ENCODE measurements around the gene LCNL1.

- TF ChIP-seq CTCF (IDR thresholded peaks at IDR 0.05; ENCODE audit: low read depth, low read length, poor library complexity, severe bottlenecking): no peak
- no peak for TF ChIP-seq EZH2phosphoT487 (IDR thresholded peaks at IDR 0.05; ENCODE audit: borderline replicate concordance, low read length)
These were observed 51.4 kb downstream of the LCNL1 start for GRCh38 chr9:137034039-137034708.

Data from DOHH2 (cell line).